ENCODE results near the gene KLHL29.

- TF ChIP-seq CTCF (IDR thresholded peaks at IDR 0.05) = no peak
- no peak for TF ChIP-seq POLR2A (IDR thresholded peaks at IDR 0.05)
Measured at GRCh38 chr2:23457990-23458682, 73.2 kb downstream of the KLHL29 start.
